Caco-2 (cell line): ENCODE measurements around the gene ACP7. TPM values are rescaled to one million over a fixed set of nuclear protein-coding genes. Genes with fewer than 3 reads are reported as not detected.
A peak's percentile ranks its signal among the peaks of the same experiment; 100 is the strongest.

Source experiments
- Bru-seq: library from RNA; stranded (reverse); fragments of 400-500 nt; gene quantifications from one replicate; lab custom pipeline; 2021; lab: Mats Ljungman, UMichigan
- BruChase-seq, 2 experiments: library from RNA; stranded (reverse); fragments of 400-500 nt; gene quantifications; one replicate each; lab custom pipeline; 2021; lab: Mats Ljungman, UMichigan
- BruUV-seq: library from RNA; stranded (reverse); fragments of 400-500 nt; replicated peaks from 2 replicates; lab custom pipeline; 2021; lab: Mats Ljungman, UMichigan
- CTCF ChIA-PET: fragments of 300-600 bp; sonication (Branson Sonifier 250); formaldehyde crosslinking; loops from one replicate; lab custom pipeline; 2022; ENCODE audit warnings: antibody characterized with exemption; lab: Charles Lee
- POLR2A ChIA-PET: fragments of 300-600 bp; sonication (Branson Sonifier 250); formaldehyde crosslinking; loops from one replicate; lab custom pipeline; 2022; ENCODE audit warnings: antibody characterized with exemption; lab: Charles Lee
- DNase-seq, 2 experiments: peaks; one replicate each; pipeline versions ENCODE4 v3.0.0 to v3.0.0-alpha.2; 2020 to 2022
- H3K27me3 ChIP-seq: replicated peaks from 2 replicates; pipeline ENCODE4 v1.6.0; 2011; ENCODE audit warnings: low read length; ENCODE audit not compliant: control insufficient read depth, insufficient read depth
- H3K36me3 ChIP-seq: 2 replicates; pipeline ENCODE4 v1.5.1; 2011; ENCODE audit warnings: low read length; ENCODE audit not compliant: control insufficient read depth, insufficient read depth
- H3K4me1 ChIP-seq: fragments of 250-450 bp; sonication (Bioruptor Pico); 2 replicates; pipeline ENCODE4 v1.5.1; 2020; ENCODE audit warnings: mild to moderate bottlenecking
- H3K4me3 ChIP-seq: 2 replicates; pipeline ENCODE4 v1.5.1; 2011; ENCODE audit warnings: low read depth, mild to moderate bottlenecking, control low read depth, low read length
- H3K9me3 ChIP-seq: fragments of 250-450 bp; sonication (Bioruptor Pico); 2 replicates; pipeline ENCODE4 v1.5.1; 2020; ENCODE audit warnings: mild to moderate bottlenecking, moderate library complexity
- H3K27ac Mint-ChIP-seq: one replicate; pipeline ENCODE4 v1.8.0; 2022; ENCODE audit warnings: mixed read lengths; ENCODE audit not compliant: unreplicated experiment
- H3K27me3 Mint-ChIP-seq: one replicate; pipeline ENCODE4 v1.8.0; 2022; ENCODE audit warnings: mixed read lengths; ENCODE audit not compliant: insufficient read depth, unreplicated experiment
- H3K36me3 Mint-ChIP-seq: one replicate; pipeline ENCODE4 v1.8.0; 2022; ENCODE audit warnings: mild to moderate bottlenecking, mixed read lengths; ENCODE audit not compliant: insufficient read depth, unreplicated experiment
- H3K4me1 Mint-ChIP-seq: one replicate; pipeline ENCODE4 v1.8.0; 2022; ENCODE audit warnings: low read depth, mixed read lengths; ENCODE audit not compliant: unreplicated experiment
- H3K4me3 Mint-ChIP-seq: one replicate; pipeline ENCODE4 v1.8.0; 2022; ENCODE audit warnings: mild to moderate bottlenecking, moderate library complexity, mixed read lengths; ENCODE audit not compliant: unreplicated experiment
- H3K9me3 Mint-ChIP-seq: one replicate; pipeline ENCODE4 v1.8.0; 2022; ENCODE audit warnings: mixed read lengths; ENCODE audit not compliant: unreplicated experiment
- CTCF ChIP-seq, 2 experiments: fragments of 200-600 bp in 1 of 2; IDR thresholded peaks; 1 replicate in 1 of 2; 2 replicates in 1 of 2; pipeline versions ENCODE4 v1.5.1 to v1.8.0; 2011 to 2022; ENCODE audit warnings: antibody characterized with exemption in 1 of 2, control low read depth in 1 of 2, inconsistent platforms in 1 of 2, low read depth in 1 of 2, low read length in 1 of 2, mild to moderate bottlenecking in 1 of 2, moderate library complexity in 1 of 2; ENCODE audit not compliant: insufficient read depth in 1 of 2, severe bottlenecking in 1 of 2, unreplicated experiment in 1 of 2
- intact Hi-C: fragments of 100-400 bp; cut with micrococcal nuclease; formaldehyde crosslinking; loops from one replicate; pipeline ENCODE4 v1.10.0; 2022; ENCODE audit not compliant: unreplicated experiment
- long read RNA-seq: library from polyadenylated mRNA; stranded (forward); transcript quantifications from one replicate; pipeline ENCODE4 v2.0.0, GENCODE V29; 2022
- total RNA-seq: library from RNA; stranded (reverse); gene quantifications from 2 replicates; pipeline ENCODE4 v1.2.3, GENCODE V29; 2022

ACP7 gene
- total RNA-seq (0.45 and 0.46 TPM in 2 replicates), Bru-seq, nascent RNA (percentile 24 among the genes with signal in this experiment), BruChase-seq, experiment 1, labeled RNA remaining after a 2-hour chase (percentile 25 among the genes with signal in this experiment), BruChase-seq, experiment 2, labeled RNA remaining after a 6-hour chase (percentile 24 among the genes with signal in this experiment)
- long read RNA-seq = 0 reads

- peaks cover 12% of the 10 kb centered on the region for H3K27me3 Mint-ChIP-seq
Measured at GRCh38 chr19:39083983-39084731, at the start of gene ACP7. Gene ACP7 (plus strand): TSS chr19:39084368. CDS start chr19:39085270, 902 bp downstream.

GRCh38 chr19:39036581-39036980 is 47.6 kb upstream of the ACP7 start:
- no peaks in the 10 kb centered on the region for H3K9me3 Mint-ChIP-seq

More at GRCh38 chr19:39083983-39084731, at the start of gene ACP7:
- no peaks in the 10 kb centered on the region for H3K36me3 ChIP-seq
- H3K9me3 Mint-ChIP-seq = no peaks in the 10 kb centered on the region
- intact Hi-C loops = loop anchor here (2.0 kb wide), 1 partner anchor 31 kb away; no protein-coding TSS in a partner anchor
- H3K27me3 ChIP-seq = no peaks in the 10 kb centered on the region; the same call in none of the 2 replicates
- H3K4me3 ChIP-seq = peak within 1 kb of the TSS; percentile 51
- no peak for TF ChIP-seq CTCF (IDR thresholded peaks at IDR 0.05; ENCODE audit: insufficient read depth in 1 of 2, low read depth in 1 of 2, low read length in 1 of 2, severe bottlenecking in 1 of 2, unreplicated experiment in 1 of 2)
- no peak within 1 kb of the TSS for H3K27ac Mint-ChIP-seq
- peaks cover 7% of the 10 kb centered on the region for H3K4me1 Mint-ChIP-seq
- DNase-seq = peak; percentile 53 to 61
- H3K4me1 ChIP-seq = 0 out of 2 replicates have a peak, but pooled peaks cover 5% of the 10 kb centered on the region
- no peaks in the 10 kb centered on the region for H3K9me3 ChIP-seq
- POLR2A ChIA-PET = no interaction called here
- CTCF ChIA-PET = interaction anchor here (0.5 to 0.9 kb wide), 6 partner anchors 48 to 268 kb away, joined by 3 to 5 read pairs (median 3); partner anchors contain the start of genes MRPS12 and SAMD4B
- no TSS peak for BruUV-seq
- no peaks in the 10 kb centered on the region for H3K36me3 Mint-ChIP-seq
- peak within 1 kb of the TSS; percentile 84 for H3K4me3 Mint-ChIP-seq

More at GRCh38 chr19:39036581-39036980, 47.6 kb upstream of the ACP7 start:
- intact Hi-C loops = no loop called here
- H3K9me3 ChIP-seq = no peaks in the 10 kb centered on the region
- Mint-ChIP-seq H3K27ac (no peak overlapping the region), H3K4me1 (peaks cover 13% of the 10 kb centered on the region), H3K27me3 (no peaks in the 10 kb centered on the region), H3K4me3 (no peak overlapping the region), H3K36me3 (peaks cover 7% of the 10 kb centered on the region)
- no TSS peak for BruUV-seq
- H3K4me3 ChIP-seq = no peak overlapping the region
- peaks cover 17% of the 10 kb centered on the region for H3K4me1 ChIP-seq
- DNase-seq = no peak
- H3K27me3 ChIP-seq = no peaks in the 10 kb centered on the region
- CTCF ChIA-PET = interaction anchor here (0.6 kb wide), 1 partner anchor 47 kb away, joined by 3 read pairs; no protein-coding TSS in a partner anchor
- no peak for TF ChIP-seq CTCF (IDR thresholded peaks at IDR 0.05; ENCODE audit: insufficient read depth in 1 of 2, low read depth in 1 of 2, low read length in 1 of 2, severe bottlenecking in 1 of 2, unreplicated experiment in 1 of 2)
- H3K36me3 ChIP-seq = no peaks in the 10 kb centered on the region
- POLR2A ChIA-PET = no interaction called here
